OCI-LY1 (cell line): ENCODE measurements around the gene STARD4.

Experiments
- CTCF ChIP-seq: fragments of 200-600 bp; sonication (generic), shearing (Covaris generic); IDR thresholded peaks from 2 replicates; pipeline ENCODE4 v1.5.1; 2017; ENCODE audit warnings: mild to moderate bottlenecking, antibody characterized with exemption, low read length, moderate library complexity, mixed read lengths
- EZH2 ChIP-seq: fragments of 200-600 bp; sonication (generic), shearing (Covaris generic); IDR thresholded peaks from 2 replicates; pipeline ENCODE4 v1.8.0; 2017; ENCODE audit warnings: borderline replicate concordance, mixed run types, mild to moderate bottlenecking, antibody characterized with exemption, low read length, moderate library complexity, mixed read lengths

GRCh38 chr5:111502956-111503355 lies 9.4 kb downstream of the STARD4 start:
- TF ChIP-seq CTCF, result no peak
- TF ChIP-seq EZH2, result no peak
